Astrocyte of the cerebellum (primary cell): ENCODE data around the gene PNLIPRP2.

ENCODE experiments used
- DNase-seq: peaks from one replicate; pipeline ENCODE4 v3.0.0-alpha.2; 2011; ENCODE audit warnings: low read depth
- H3K4me3 ChIP-seq: 2 replicates; pipeline ENCODE4 v1.5.1; 2011; ENCODE audit warnings: mild to moderate bottlenecking, low read depth, low read length, moderate library complexity
- in situ Hi-C: cut with HindIII; loops from 2 replicates; pipeline ENCODE4 v1.10.0; 2017; ENCODE audit warnings: low sequenced_read_pairs
- TF ChIP-seq, protein P1 (sequence below): IDR thresholded peaks from 2 replicates; pipeline ENCODE4 v1.5.1; 2012; ENCODE audit warnings: low read length, low read depth, moderate library complexity, mild to moderate bottlenecking; ENCODE audit errors: missing control alignments

The PNLIPRP2 gene

DNA sequence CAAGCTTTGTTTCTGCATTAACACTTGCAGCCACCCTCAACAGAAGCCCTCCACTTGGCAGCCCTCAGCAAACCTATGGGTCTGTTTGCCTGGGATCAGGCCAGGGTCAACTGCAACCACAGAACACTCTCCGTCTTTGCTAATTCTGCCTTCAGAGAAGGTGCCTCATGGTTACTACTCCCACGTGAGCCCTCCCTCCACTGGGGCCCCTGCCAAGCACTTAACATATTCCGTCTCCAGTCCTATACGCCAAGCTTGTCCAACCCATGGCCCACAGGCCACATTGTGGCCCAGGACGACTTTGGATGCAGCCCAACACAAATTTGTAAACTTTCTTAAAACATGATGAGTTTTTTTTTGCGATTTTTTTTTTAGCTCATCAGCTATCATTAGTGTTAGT is 66.9 kb downstream of the PNLIPRP2 start:
- H3K4me3 ChIP-seq, result no peak overlapping the region
- no peak for DNase-seq
- TF ChIP-seq, protein P1, sequence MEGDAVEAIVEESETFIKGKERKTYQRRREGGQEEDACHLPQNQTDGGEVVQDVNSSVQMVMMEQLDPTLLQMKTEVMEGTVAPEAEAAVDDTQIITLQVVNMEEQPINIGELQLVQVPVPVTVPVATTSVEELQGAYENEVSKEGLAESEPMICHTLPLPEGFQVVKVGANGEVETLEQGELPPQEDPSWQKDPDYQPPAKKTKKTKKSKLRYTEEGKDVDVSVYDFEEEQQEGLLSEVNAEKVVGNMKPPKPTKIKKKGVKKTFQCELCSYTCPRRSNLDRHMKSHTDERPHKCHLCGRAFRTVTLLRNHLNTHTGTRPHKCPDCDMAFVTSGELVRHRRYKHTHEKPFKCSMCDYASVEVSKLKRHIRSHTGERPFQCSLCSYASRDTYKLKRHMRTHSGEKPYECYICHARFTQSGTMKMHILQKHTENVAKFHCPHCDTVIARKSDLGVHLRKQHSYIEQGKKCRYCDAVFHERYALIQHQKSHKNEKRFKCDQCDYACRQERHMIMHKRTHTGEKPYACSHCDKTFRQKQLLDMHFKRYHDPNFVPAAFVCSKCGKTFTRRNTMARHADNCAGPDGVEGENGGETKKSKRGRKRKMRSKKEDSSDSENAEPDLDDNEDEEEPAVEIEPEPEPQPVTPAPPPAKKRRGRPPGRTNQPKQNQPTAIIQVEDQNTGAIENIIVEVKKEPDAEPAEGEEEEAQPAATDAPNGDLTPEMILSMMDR, result no peak
- in situ Hi-C loops, result loop anchor here (5.0 kb wide), 1 partner anchor 90 kb away; no protein-coding TSS in a partner anchor

DNA sequence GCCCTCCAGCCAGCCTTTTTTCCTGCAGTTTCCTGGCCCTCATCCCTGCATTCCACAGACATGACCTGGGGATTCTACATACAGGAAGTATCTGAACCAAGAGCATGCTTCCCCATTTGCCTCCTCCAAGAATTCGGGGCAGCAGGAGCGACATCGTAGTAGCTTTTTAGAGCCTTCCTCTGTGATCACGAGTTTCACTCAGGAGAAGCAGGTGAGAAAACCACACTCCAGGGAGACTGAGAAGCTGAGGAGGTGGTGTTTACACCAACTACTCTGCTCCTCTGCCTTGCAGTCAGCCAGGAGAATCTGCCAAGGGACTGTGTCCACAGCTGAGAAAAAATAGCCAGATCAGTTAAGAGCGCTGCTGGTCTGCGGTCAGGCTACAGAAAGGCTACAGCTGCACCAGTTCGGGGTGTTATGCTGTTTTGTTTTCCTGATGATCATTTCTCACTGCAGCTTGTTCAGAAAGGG is 67.5 kb downstream of the PNLIPRP2 start:
- DNase-seq, result no peak
- TF ChIP-seq, protein P1, result no peak
- in situ Hi-C loops, result loop anchor here (5.0 kb wide), 1 partner anchor 89 kb away; no protein-coding TSS in a partner anchor
- no peak overlapping the region for H3K4me3 ChIP-seq

DNA sequence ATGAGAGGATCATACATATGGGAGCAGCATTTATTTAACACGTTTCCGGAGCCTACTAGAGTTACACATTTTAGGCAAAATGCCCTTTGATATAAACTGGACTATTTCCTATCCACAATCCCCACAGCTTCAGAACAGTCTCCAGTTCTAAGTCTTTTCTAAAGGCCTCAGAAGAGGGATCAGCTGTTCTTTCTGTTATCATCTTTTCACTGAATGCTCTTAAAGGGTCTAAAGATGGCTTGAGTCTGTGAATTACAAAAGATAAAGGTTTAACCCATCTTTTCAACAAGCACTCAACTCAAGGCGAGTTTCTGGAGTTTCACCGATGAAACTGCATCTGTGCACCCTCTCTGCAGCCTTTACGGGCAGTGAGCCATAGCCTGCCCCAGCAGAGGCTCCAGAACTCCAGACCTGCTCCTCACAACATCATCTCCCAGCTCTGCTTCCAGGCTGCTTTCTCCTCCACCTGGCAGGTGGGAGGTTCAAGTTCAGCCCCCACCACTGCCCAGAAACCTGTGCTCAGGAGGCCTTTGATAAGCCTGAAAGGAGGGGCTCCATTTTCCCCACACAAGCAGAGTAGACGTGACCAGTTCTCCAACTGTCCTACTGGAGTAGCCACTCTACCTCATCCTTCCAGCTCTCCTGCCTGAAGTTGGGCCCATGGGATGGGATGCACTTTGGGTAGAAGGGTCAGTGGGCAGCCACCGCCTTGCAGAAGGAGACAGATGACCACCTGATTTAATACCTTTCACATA is 68.2 kb downstream of the PNLIPRP2 start:
- in situ Hi-C loops, result loop anchor here (5.0 kb wide), 1 partner anchor 88 kb away; no protein-coding TSS in a partner anchor
- no peak overlapping the region for H3K4me3 ChIP-seq
- TF ChIP-seq, protein P1, result no peak
- no peak for DNase-seq

DNA sequence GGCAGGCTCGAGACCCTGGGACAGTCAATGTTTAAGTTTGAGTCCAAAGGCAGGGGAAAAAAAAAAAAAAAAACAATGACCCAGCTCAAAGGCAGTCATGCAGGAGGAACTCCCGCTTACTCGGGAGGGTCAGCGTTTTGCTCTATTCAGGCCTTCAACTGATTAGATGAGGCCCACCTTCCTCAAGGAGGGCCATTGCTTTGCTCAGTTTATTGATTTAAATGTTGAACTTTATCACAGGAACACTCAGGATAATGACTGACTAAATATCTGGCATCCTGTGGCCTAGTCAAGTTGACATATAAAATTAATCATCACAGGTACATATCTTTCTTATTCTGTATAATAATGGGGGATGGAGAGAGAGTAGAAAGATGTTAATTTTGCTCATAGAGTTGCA is 69.0 kb downstream of the PNLIPRP2 start:
- H3K4me3 ChIP-seq, result no peak overlapping the region
- in situ Hi-C loops, result loop anchor here (5.0 kb wide), 1 partner anchor 88 kb away; no protein-coding TSS in a partner anchor
- DNase-seq, result no peak
- TF ChIP-seq, protein P1, result no peak

DNA sequence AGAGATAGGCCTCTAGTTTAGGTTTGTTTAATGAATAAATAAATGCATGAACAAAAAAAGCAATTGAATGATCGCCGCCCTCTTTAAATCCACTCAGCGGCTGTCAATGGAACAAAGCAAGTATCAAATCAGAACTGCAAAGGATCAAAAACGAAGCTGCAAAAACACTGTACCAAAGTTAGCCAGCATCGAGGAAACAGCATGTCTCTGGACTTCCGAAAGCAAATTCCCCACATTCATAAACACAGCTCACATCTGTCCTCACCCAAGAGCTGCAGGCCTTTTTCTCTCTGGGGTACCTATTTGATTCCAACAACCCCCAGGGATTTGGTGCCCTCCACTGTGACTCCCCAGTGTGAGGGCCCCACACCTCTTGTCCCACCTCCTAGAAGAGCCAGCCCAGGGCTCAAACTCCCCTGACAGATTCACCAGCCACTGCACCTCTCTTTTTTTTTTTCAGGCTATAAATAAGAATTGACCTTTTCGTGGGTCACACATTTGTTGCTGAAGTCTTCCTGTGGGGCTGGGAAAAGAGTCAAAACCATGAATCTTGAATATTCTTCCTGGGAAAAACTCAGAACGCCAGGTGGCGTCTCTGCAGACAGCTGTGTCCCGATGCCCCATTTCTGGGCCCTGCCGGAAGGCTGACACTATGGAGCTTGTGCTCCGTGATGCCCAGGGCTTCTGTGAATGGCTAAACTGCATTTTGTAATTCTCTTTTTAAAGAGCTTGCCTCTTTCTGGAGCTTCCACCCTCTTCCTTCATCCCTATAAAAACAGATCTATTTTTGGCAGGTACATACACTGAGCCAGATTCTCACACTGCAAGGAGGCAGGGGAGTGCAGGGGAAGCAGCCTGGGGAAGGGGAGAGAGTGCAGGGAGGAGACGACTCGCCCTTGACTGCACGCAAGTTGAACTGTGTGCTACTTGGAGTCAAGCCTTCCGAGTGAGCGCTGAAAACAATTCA is 69.9 kb downstream of the PNLIPRP2 start:
- H3K4me3 ChIP-seq, result no peak overlapping the region
- in situ Hi-C loops, result no loop called here
- DNase-seq, result no peak
- TF ChIP-seq, protein P1, result no peak

DNA sequence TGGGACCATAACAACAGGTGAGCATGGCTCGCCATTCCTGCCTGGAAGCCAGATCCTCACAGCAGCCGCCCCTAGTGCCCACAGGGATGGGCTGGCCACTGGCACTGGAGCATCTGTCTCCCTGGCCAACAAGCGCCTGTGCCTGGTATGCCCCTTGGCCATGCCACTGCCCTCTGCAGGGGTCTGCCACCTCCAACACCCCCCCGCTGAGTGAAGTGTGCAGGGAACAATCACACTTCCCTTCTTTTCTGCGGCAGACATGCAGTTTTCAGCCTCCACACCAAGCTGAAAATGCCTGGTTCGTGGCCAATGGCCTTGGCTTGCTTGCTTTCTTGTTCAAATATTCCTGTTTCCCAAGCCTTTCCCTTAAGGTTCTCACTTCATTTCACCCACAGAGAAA is 70.9 kb downstream of the PNLIPRP2 start:
- peak; percentile 20 for DNase-seq
- no peak overlapping the region for H3K4me3 ChIP-seq
- TF ChIP-seq, protein P1, result no peak
- in situ Hi-C loops, result no loop called here
